ENCODE data around the gene GDAP2. TPM values are rescaled to one million over a fixed set of nuclear protein-coding genes. Genes with fewer than 3 reads are reported as not detected.

Gene GDAP2
- total and polyA plus RNA-seq, 4 donors: 3.0 to 16.8 (median 9.1) TPM

DNA sequence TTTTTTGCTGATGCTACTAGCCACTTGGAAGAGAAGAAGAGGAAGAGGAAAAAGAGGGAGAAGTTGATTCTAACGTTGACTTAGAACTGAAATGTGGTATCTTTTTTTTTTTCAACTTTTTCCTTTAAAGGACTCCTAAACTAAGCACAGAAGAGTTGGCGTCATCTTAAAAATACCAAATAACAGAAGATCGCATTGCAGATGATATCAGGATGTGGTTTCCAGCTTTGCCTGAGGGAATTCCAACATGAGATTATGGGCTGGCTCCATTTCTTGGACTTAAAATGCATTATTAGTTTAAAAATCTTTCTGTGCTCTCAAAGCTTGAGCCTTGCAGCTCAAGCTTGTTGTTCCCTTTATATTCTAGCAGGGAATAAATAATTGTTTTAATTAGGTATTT lies 29.9 kb upstream of the GDAP2 start:
- TF ChIP-seq SP1 (IDR thresholded peaks at IDR 0.05): no peak
- TF ChIP-seq, protein P1, sequence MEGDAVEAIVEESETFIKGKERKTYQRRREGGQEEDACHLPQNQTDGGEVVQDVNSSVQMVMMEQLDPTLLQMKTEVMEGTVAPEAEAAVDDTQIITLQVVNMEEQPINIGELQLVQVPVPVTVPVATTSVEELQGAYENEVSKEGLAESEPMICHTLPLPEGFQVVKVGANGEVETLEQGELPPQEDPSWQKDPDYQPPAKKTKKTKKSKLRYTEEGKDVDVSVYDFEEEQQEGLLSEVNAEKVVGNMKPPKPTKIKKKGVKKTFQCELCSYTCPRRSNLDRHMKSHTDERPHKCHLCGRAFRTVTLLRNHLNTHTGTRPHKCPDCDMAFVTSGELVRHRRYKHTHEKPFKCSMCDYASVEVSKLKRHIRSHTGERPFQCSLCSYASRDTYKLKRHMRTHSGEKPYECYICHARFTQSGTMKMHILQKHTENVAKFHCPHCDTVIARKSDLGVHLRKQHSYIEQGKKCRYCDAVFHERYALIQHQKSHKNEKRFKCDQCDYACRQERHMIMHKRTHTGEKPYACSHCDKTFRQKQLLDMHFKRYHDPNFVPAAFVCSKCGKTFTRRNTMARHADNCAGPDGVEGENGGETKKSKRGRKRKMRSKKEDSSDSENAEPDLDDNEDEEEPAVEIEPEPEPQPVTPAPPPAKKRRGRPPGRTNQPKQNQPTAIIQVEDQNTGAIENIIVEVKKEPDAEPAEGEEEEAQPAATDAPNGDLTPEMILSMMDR (IDR thresholded peaks at IDR 0.05; ENCODE audit: low read depth, low read length, missing input control): no peak
- TF ChIP-seq, protein P2, sequence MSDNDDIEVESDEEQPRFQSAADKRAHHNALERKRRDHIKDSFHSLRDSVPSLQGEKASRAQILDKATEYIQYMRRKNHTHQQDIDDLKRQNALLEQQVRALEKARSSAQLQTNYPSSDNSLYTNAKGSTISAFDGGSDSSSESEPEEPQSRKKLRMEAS (IDR thresholded peaks at IDR 0.05): no peak

DNA sequence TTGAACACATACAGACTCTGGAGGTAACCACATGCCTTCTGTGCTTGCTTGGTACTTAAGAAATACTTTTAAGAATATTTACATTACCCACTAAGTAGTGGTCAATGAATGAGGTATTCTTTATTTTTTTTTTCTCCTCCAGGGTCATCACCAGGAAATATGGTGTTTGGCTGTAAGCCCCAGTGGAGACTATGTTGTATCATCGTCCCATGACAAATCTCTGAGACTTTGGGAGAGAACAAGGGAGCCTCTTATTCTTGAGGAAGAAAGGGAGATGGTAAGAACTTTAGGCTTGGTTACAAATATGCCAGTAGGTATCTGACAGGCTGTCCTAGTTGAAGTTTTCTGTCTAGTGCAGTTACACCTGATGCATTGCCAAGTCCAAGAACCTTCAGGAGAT lies 23.0 kb upstream of the GDAP2 start:
- no peak for DNase-seq (ENCODE audit: low spot score)
- Histone ChIP-seq H3K9ac (ENCODE audit: low read depth in 1 of 2, low read length in 2 of 2) (no peak overlapping the region), H3K27me3 (ENCODE audit: control insufficient read depth in 4 of 4, insufficient read depth in 4 of 4, low read length in 3 of 4) (no peaks in the 10 kb centered on the region), H3K4me3 (ENCODE audit: low read depth in 1 of 3, low read length in 3 of 3) (no peak overlapping the region), H3K4me1 (ENCODE audit: control insufficient read depth in 4 of 4, insufficient read depth in 4 of 4, low read length in 3 of 4) (no peaks in the 10 kb centered on the region), H3K27ac (ENCODE audit: low read depth in 1 of 2, low read length in 2 of 2) (no peak overlapping the region), H3K9me3 (ENCODE audit: control insufficient read depth in 4 of 4, low read length in 3 of 4) (no peaks in the 10 kb centered on the region), H3K36me3 (ENCODE audit: control insufficient read depth in 4 of 4, insufficient read depth in 3 of 4, low read depth in 1 of 4, low read length in 3 of 4) (peaks cover 11 to 84% (median 71%) of the 10 kb centered on the region in 4 donors)
- 98% methylated on average over 1 of the region's 1 CpG for WGBS
- no peak for TF ChIP-seq GABPA (IDR thresholded peaks at IDR 0.05 in 1 of 2, conservative IDR thresholded peaks at IDR 0.05 in 1 of 2)
- TF ChIP-seq, protein P3, sequence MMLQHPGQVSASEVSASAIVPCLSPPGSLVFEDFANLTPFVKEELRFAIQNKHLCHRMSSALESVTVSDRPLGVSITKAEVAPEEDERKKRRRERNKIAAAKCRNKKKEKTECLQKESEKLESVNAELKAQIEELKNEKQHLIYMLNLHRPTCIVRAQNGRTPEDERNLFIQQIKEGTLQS (IDR thresholded peaks at IDR 0.05): no peak
- no peak for TF ChIP-seq YY1 (IDR thresholded peaks at IDR 0.05)
- no peak for TF ChIP-seq HNF4G (IDR thresholded peaks at IDR 0.05)
- TF ChIP-seq, protein P4, sequence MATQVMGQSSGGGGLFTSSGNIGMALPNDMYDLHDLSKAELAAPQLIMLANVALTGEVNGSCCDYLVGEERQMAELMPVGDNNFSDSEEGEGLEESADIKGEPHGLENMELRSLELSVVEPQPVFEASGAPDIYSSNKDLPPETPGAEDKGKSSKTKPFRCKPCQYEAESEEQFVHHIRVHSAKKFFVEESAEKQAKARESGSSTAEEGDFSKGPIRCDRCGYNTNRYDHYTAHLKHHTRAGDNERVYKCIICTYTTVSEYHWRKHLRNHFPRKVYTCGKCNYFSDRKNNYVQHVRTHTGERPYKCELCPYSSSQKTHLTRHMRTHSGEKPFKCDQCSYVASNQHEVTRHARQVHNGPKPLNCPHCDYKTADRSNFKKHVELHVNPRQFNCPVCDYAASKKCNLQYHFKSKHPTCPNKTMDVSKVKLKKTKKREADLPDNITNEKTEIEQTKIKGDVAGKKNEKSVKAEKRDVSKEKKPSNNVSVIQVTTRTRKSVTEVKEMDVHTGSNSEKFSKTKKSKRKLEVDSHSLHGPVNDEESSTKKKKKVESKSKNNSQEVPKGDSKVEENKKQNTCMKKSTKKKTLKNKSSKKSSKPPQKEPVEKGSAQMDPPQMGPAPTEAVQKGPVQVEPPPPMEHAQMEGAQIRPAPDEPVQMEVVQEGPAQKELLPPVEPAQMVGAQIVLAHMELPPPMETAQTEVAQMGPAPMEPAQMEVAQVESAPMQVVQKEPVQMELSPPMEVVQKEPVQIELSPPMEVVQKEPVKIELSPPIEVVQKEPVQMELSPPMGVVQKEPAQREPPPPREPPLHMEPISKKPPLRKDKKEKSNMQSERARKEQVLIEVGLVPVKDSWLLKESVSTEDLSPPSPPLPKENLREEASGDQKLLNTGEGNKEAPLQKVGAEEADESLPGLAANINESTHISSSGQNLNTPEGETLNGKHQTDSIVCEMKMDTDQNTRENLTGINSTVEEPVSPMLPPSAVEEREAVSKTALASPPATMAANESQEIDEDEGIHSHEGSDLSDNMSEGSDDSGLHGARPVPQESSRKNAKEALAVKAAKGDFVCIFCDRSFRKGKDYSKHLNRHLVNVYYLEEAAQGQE (IDR thresholded peaks at IDR 0.05): no peak
- TF ChIP-seq, protein P5, sequence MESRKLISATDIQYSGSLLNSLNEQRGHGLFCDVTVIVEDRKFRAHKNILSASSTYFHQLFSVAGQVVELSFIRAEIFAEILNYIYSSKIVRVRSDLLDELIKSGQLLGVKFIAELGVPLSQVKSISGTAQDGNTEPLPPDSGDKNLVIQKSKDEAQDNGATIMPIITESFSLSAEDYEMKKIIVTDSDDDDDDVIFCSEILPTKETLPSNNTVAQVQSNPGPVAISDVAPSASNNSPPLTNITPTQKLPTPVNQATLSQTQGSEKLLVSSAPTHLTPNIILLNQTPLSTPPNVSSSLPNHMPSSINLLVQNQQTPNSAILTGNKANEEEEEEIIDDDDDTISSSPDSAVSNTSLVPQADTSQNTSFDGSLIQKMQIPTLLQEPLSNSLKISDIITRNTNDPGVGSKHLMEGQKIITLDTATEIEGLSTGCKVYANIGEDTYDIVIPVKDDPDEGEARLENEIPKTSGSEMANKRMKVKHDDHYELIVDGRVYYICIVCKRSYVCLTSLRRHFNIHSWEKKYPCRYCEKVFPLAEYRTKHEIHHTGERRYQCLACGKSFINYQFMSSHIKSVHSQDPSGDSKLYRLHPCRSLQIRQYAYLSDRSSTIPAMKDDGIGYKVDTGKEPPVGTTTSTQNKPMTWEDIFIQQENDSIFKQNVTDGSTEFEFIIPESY (IDR thresholded peaks at IDR 0.05): no peak
- TF ChIP-seq, protein P1 (IDR thresholded peaks at IDR 0.05; ENCODE audit: low read depth, low read length, missing input control): no peak
- no peak for TF ChIP-seq RAD21 (IDR thresholded peaks at IDR 0.05)
- TF ChIP-seq HNF4A (conservative IDR thresholded peaks at IDR 0.05): no peak
- no peak for TF ChIP-seq FOXA2 (IDR thresholded peaks at IDR 0.05)
- no peak for TF ChIP-seq FOXA1 (IDR thresholded peaks at IDR 0.05)

More for the DNA sequence above, 29.9 kb upstream of the GDAP2 start:
- 89% methylated on average over 3 of the region's 3 CpGs for WGBS
- Histone ChIP-seq H3K36me3 (ENCODE audit: control insufficient read depth in 4 of 4, insufficient read depth in 3 of 4, low read depth in 1 of 4, low read length in 3 of 4) (peaks cover 0 to 68% (median 37%) of the 10 kb centered on the region in 4 donors), H3K9ac (ENCODE audit: low read depth in 1 of 2, low read length in 2 of 2) (no peak overlapping the region), H3K4me1 (ENCODE audit: control insufficient read depth in 4 of 4, insufficient read depth in 4 of 4, low read length in 3 of 4) (no peaks in the 10 kb centered on the region), H3K27me3 (ENCODE audit: control insufficient read depth in 4 of 4, insufficient read depth in 4 of 4, low read length in 3 of 4) (no peaks in the 10 kb centered on the region), H3K4me3 (ENCODE audit: low read depth in 1 of 3, low read length in 3 of 3) (no peak overlapping the region), H3K27ac (ENCODE audit: low read depth in 1 of 2, low read length in 2 of 2) (no peak overlapping the region), H3K9me3 (ENCODE audit: control insufficient read depth in 4 of 4, low read length in 3 of 4) (no peaks in the 10 kb centered on the region)
- DNase-seq (ENCODE audit: low spot score): no peak
